T-cell (primary cell): ENCODE measurements around the gene CNKSR3. TPM values are rescaled to one million over a fixed set of nuclear protein-coding genes. Genes with fewer than 3 reads are reported as not detected.
"Not testable (repeated sequence)": the region's sequence is repeated elsewhere in the genome, so short reads cannot be mapped to it uniquely, and the experiment has no call there.

Experiments used
- ATAC-seq, 4 experiments: fragments of 200-7000 bp in 3 of 4; fragments of 150-1000 bp in 1 of 4; cut with Tn5 transposase; replicated peaks in 1 of 4; 1 replicate in 3 of 4; 2 replicates in 1 of 4; pipeline ENCODE4 v1.10.0; 2021; ENCODE audit warnings: moderate library complexity in 3 of 4, mild to moderate bottlenecking in 2 of 4, moderate number of reproducible peaks in 1 of 4
- CTCF ChIA-PET, 2 donors: fragments of 300-600 bp; sonication (Branson Sonifier 250); formaldehyde crosslinking; loops; one replicate each; lab custom pipeline; 2022; ENCODE audit warnings: antibody characterized with exemption in 2 of 2; lab: Charles Lee
- POLR2A ChIA-PET, 2 donors: fragments of 300-600 bp; sonication (Branson Sonifier 250); formaldehyde crosslinking; loops; one replicate each; lab custom pipeline; 2022; ENCODE audit warnings: antibody characterized with exemption in 2 of 2; lab: Charles Lee
- DNase-seq, 35 experiments: peaks; one replicate each; pipeline versions ENCODE4 v3.0.0 to v3.0.0-alpha.2; 2013 to 2023
- H3K27ac ChIP-seq: one replicate; pipeline ENCODE4 v1.5.1; 2013; ENCODE audit warnings: low read length
- H3K27me3 ChIP-seq, 2 experiments: replicated peaks in 1 of 2; 1 replicate in 1 of 2; 2 replicates in 1 of 2; pipeline versions ENCODE4 v1.6.1 to v1.7.0; 2013; ENCODE audit warnings: low read length in 1 of 2, mixed read lengths in 1 of 2; ENCODE audit not compliant: control insufficient read depth in 2 of 2, insufficient read depth in 2 of 2; ENCODE audit errors: extremely low read depth in 1 of 2
- H3K36me3 ChIP-seq, 2 donors: 1 replicate in 1 of 2; 2 replicates in 1 of 2; pipeline versions ENCODE4 v1.6.1 to v1.7.0; 2013; ENCODE audit warnings: low read length in 1 of 2; ENCODE audit not compliant: control insufficient read depth in 2 of 2, insufficient read depth in 1 of 2; ENCODE audit errors: extremely low read depth in 1 of 2
- H3K4me1 ChIP-seq, 2 experiments: 1 replicate in 1 of 2; 2 replicates in 1 of 2; pipeline versions ENCODE4 v1.6.1 to v1.7.0; 2013; ENCODE audit warnings: low read length in 2 of 2, mixed read lengths in 1 of 2; ENCODE audit not compliant: insufficient read depth in 2 of 2, control insufficient read depth in 1 of 2; ENCODE audit errors: extremely low read depth in 1 of 2
- H3K4me3 ChIP-seq, 2 donors: 1 replicate in 1 of 2; 2 replicates in 1 of 2; pipeline versions ENCODE4 v1.5.1 to v1.7.0; 2013; ENCODE audit warnings: mild to moderate bottlenecking in 2 of 2, low read length in 1 of 2, moderate library complexity in 1 of 2; ENCODE audit not compliant: control insufficient read depth in 1 of 2; ENCODE audit errors: extremely low read depth in 1 of 2
- H3K9me3 ChIP-seq: 2 replicates; pipeline ENCODE4 v1.7.0; 2013
- H3K27ac Mint-ChIP-seq, 2 donors: one replicate each; pipeline ENCODE4 v1.8.0; 2020 to 2021; ENCODE audit warnings: mild to moderate bottlenecking in 2 of 2, mixed read lengths in 2 of 2
- H3K27me3 Mint-ChIP-seq, 2 donors: one replicate each; pipeline ENCODE4 v1.8.0; 2021 to 2022; ENCODE audit warnings: mixed read lengths in 2 of 2
- H3K36me3 Mint-ChIP-seq: one replicate; pipeline ENCODE4 v1.8.0; 2021; ENCODE audit warnings: mixed read lengths
- H3K4me1 Mint-ChIP-seq, 3 donors: one replicate each; pipeline ENCODE4 v1.8.0; 2020 to 2022; ENCODE audit warnings: mixed read lengths in 3 of 3, mild to moderate bottlenecking in 1 of 3
- H3K4me3 Mint-ChIP-seq, 3 donors: one replicate each; pipeline ENCODE4 v1.8.0; 2020 to 2022; ENCODE audit warnings: mild to moderate bottlenecking in 3 of 3, mixed read lengths in 3 of 3, moderate library complexity in 3 of 3
- H3K9me3 Mint-ChIP-seq, 3 donors: one replicate each; pipeline ENCODE4 v1.8.0; 2020 to 2022; ENCODE audit warnings: mixed read lengths in 3 of 3
- WGBS: methylation state at CpG from one replicate; pipeline ENCODE4 v1.1.5; 2013; ENCODE audit warnings: missing lambda C conversion rate; ENCODE audit not compliant: insufficient coverage; 5-methylcytosine and 5-hydroxymethylcytosine counted together
- total RNA-seq, 35 experiments: library from RNA in 6 of 35; stranded (reverse) in 6 of 35; fragments of 120-200 nt in 1 of 35; gene quantifications; one replicate each; pipeline versions ENCODE4 v1.2.1 to v1.2.4 and lab custom pipeline; 2013 to 2026

Gene CNKSR3
- total RNA-seq, 5 donors from 2014 or later (not counting 1 experiment from before 2014, with no cell fraction given), result 0.05 to 0.35 (median 0.20) TPM

GRCh38 chr6:154549179-154549578, 38.7 kb upstream of the CNKSR3 start:
- no peak for DNase-seq
- Mint-ChIP-seq H3K27ac (no peak overlapping the region), H3K36me3 (no peaks in the 10 kb centered on the region), H3K4me3 (no peak overlapping the region), H3K27me3 (peaks cover 0 to 4% of the 10 kb centered on the region in 2 donors), H3K9me3 (no peaks in the 10 kb centered on the region), H3K4me1 (no peaks in the 10 kb centered on the region)
- POLR2A ChIA-PET, result no interaction called here
- H3K4me1 ChIP-seq, result no peaks in the 10 kb centered on the region
- H3K27ac ChIP-seq, result no peak overlapping the region
- WGBS, result 93% methylated on average over 3 of the region's 6 CpGs
- CTCF ChIA-PET, result interaction anchor here in 1 of 2 donors (0.7 kb wide), 1 partner anchor 413 kb away, joined by 5 read pairs; no protein-coding TSS in a partner anchor
- H3K36me3 ChIP-seq, result no peaks in the 10 kb centered on the region
- peaks cover 0 to 11% of the 10 kb centered on the region in 2 experiments for H3K27me3 ChIP-seq
- H3K9me3 ChIP-seq, result no peaks in the 10 kb centered on the region
- no peak for ATAC-seq
- H3K4me3 ChIP-seq, result no peak overlapping the region

- Histone ChIP-seq H3K36me3 (no peaks in the 10 kb centered on the region), H3K4me3 (no peak overlapping the region), H3K27me3 (peaks cover 0 to 11% of the 10 kb centered on the region in 2 experiments), H3K9me3 (no peaks in the 10 kb centered on the region), H3K27ac (no peak overlapping the region), H3K4me1 (no peaks in the 10 kb centered on the region)
- H3K9me3 Mint-ChIP-seq, result no peaks in the 10 kb centered on the region
- no peak overlapping the region for H3K4me3 Mint-ChIP-seq
- ChIA-PET POLR2A (no interaction called here), CTCF (interaction anchor here in 1 of 2 donors (0.5 to 0.7 kb wide), 2 partner anchors 17 to 412 kb away, joined by 3 to 5 read pairs; no protein-coding TSS in a partner anchor)
- WGBS, result 91% methylated on average over 2 of the region's 8 CpGs
- H3K36me3 Mint-ChIP-seq, result no peaks in the 10 kb centered on the region
- peaks cover 0 to 4% of the 10 kb centered on the region in 2 donors for H3K27me3 Mint-ChIP-seq
- H3K27ac Mint-ChIP-seq, result no peak overlapping the region
- no peak for ATAC-seq
- H3K4me1 Mint-ChIP-seq, result no peaks in the 10 kb centered on the region
- no peak for DNase-seq
These were observed 37.8 kb upstream of the CNKSR3 start for GRCh38 chr6:154548130-154548830.

GRCh38 chr6:154543628-154544027, 33.1 kb upstream of the CNKSR3 start:
- CTCF ChIA-PET, result no interaction called here
- DNase-seq (no peak), ATAC-seq (no peak)
- H3K9me3 ChIP-seq, result no peaks in the 10 kb centered on the region
- no peaks in the 10 kb centered on the region for H3K36me3 ChIP-seq
- H3K4me3 Mint-ChIP-seq, result no peak overlapping the region
- no peaks in the 10 kb centered on the region for H3K4me1 Mint-ChIP-seq
- no peaks in the 10 kb centered on the region for H3K9me3 Mint-ChIP-seq
- no peaks in the 10 kb centered on the region for H3K4me1 ChIP-seq
- WGBS, result no CpG with 5 or more reads among the region's 5 CpGs
- no peak overlapping the region for H3K27ac Mint-ChIP-seq
- peaks cover 0 to 3% of the 10 kb centered on the region in 2 experiments for H3K27me3 ChIP-seq
- H3K4me3 ChIP-seq, result no peak overlapping the region
- H3K36me3 Mint-ChIP-seq, result no peaks in the 10 kb centered on the region
- POLR2A ChIA-PET, result no interaction called here
- H3K27me3 Mint-ChIP-seq, result peaks cover 0 to 2% of the 10 kb centered on the region in 2 donors
- H3K27ac ChIP-seq, result no peak overlapping the region

GRCh38 chr6:154542747-154543146, 32.3 kb upstream of the CNKSR3 start:
- Histone ChIP-seq H3K27me3 (no peaks in the 10 kb centered on the region), H3K27ac (no peak overlapping the region), H3K9me3 (no peaks in the 10 kb centered on the region), H3K4me1 (no peaks in the 10 kb centered on the region), H3K36me3 (no peaks in the 10 kb centered on the region), H3K4me3 (no peak overlapping the region)
- ATAC-seq, result no peak
- peaks cover 0 to 2% of the 10 kb centered on the region in 2 donors for H3K27me3 Mint-ChIP-seq
- WGBS, result 67% methylated on average over 1 of the region's 5 CpGs
- H3K4me1 Mint-ChIP-seq, result no peaks in the 10 kb centered on the region
- no peak overlapping the region for H3K4me3 Mint-ChIP-seq
- H3K9me3 Mint-ChIP-seq, result no peaks in the 10 kb centered on the region
- POLR2A ChIA-PET, result no interaction called here
- DNase-seq, result no peak
- CTCF ChIA-PET, result no interaction called here
- no peak overlapping the region for H3K27ac Mint-ChIP-seq
- no peaks in the 10 kb centered on the region for H3K36me3 Mint-ChIP-seq

GRCh38 chr6:154541837-154542236, 31.4 kb upstream of the CNKSR3 start:
- whole genome bisulfite sequencing, result 90% methylated on average over 3 of the region's 15 CpGs
- POLR2A ChIA-PET, result not testable (repeated sequence)

GRCh38 chr6:154539593-154540269, 29.2 kb upstream of the CNKSR3 start:
- H3K27me3 ChIP-seq, result no peaks in the 10 kb centered on the region
- 92% methylated on average over 6 of the region's 9 CpGs for WGBS
- H3K27me3 Mint-ChIP-seq, result peaks cover 0 to 3% of the 10 kb centered on the region in 2 donors
- CTCF ChIA-PET, result no interaction called here
- no peak overlapping the region for H3K27ac Mint-ChIP-seq
- H3K36me3 ChIP-seq, result no peaks in the 10 kb centered on the region
- no peak for DNase-seq
- ATAC-seq, result no peak
- no peak overlapping the region for H3K4me3 Mint-ChIP-seq
- H3K4me1 Mint-ChIP-seq, result no peaks in the 10 kb centered on the region
- H3K4me1 ChIP-seq, result no peaks in the 10 kb centered on the region
- no peak overlapping the region for H3K27ac ChIP-seq
- POLR2A ChIA-PET, result no interaction called here
- H3K36me3 Mint-ChIP-seq, result no peaks in the 10 kb centered on the region
- no peak overlapping the region for H3K4me3 ChIP-seq
- H3K9me3 Mint-ChIP-seq, result no peaks in the 10 kb centered on the region
- H3K9me3 ChIP-seq, result no peaks in the 10 kb centered on the region

More at GRCh38 chr6:154541837-154542236, 31.4 kb upstream of the CNKSR3 start:
- H3K27ac ChIP-seq, H3K4me1 Mint-ChIP-seq, H3K27me3 Mint-ChIP-seq, ATAC-seq, H3K4me3 ChIP-seq, H3K4me1 ChIP-seq, CTCF ChIA-PET, DNase-seq, H3K36me3 Mint-ChIP-seq, H3K4me3 Mint-ChIP-seq, H3K9me3 ChIP-seq, H3K36me3 ChIP-seq, H3K27ac Mint-ChIP-seq, H3K27me3 ChIP-seq, H3K9me3 Mint-ChIP-seq: not testable (repeated sequence)
